Measurements from ENCODE around the gene NDUFA13.

Gene NDUFA13

GRCh38 chr19:19513682-19514081 is 2.3 kb upstream of the NDUFA13 start:
- no peak for DNase-seq

GRCh38 chr19:19514215-19514657 is 1.8 kb upstream of the NDUFA13 start:
- DNase-seq, result no peak

- no peak for DNase-seq
Observed at GRCh38 chr19:19514881-19515641, 964 bp upstream of the NDUFA13 start, which contains the start of gene TSSK6. TSS of gene TSSK6 (minus strand) at chr19:19515548. CDS start at chr19:19515427, 121 bp downstream.

- no peak for DNase-seq
Observed at GRCh38 chr19:19517235-19517619, 1.2 kb downstream of the NDUFA13 start.

GRCh38 chr19:19520989-19521388 is 5.0 kb downstream of the NDUFA13 start:
- DNase-seq, result no peak

GRCh38 chr19:19523177-19523576 is 7.2 kb downstream of the NDUFA13 start:
- DNase-seq, result no peak

- no peak for DNase-seq
Observed at GRCh38 chr19:19524053-19524452, 8.0 kb downstream of the NDUFA13 start.

GRCh38 chr19:19525611-19526380 is 9.8 kb downstream of the NDUFA13 start:
- no peak for DNase-seq

GRCh38 chr19:19526581-19527370 is 10.8 kb downstream of the NDUFA13 start:
- peak in 1 of 2 donors; percentile 11 for DNase-seq

GRCh38 chr19:19527371-19527656 is 11.3 kb downstream of the NDUFA13 start:
- no peak for DNase-seq

- DNase-seq, result no peak
Observed at GRCh38 chr19:19527674-19528625, 11.9 kb downstream of the NDUFA13 start.

- DNase-seq, result peak; percentile 13 to 39
Observed at GRCh38 chr19:19528721-19529490, 12.9 kb downstream of the NDUFA13 start, which contains the start of gene YJEFN3. TSS of gene YJEFN3 (plus strand) at chr19:19528911. CDS start at chr19:19528933, 22 bp downstream.

- no peak for DNase-seq
Observed at GRCh38 chr19:19529783-19530422, 13.9 kb downstream of the NDUFA13 start.

GRCh38 chr19:19530423-19530804 is 14.4 kb downstream of the NDUFA13 start:
- no peak for DNase-seq

GRCh38 chr19:19530889-19531288 is 14.9 kb downstream of the NDUFA13 start:
- no peak for DNase-seq

GRCh38 chr19:19531951-19532805 is 16.2 kb downstream of the NDUFA13 start:
- DNase-seq, result peak; percentile 26 to 63

- no peak for DNase-seq
Observed at GRCh38 chr19:19532806-19533701, 17.0 kb downstream of the NDUFA13 start.

- no peak for DNase-seq
Observed at GRCh38 chr19:19533841-19534240, 17.8 kb downstream of the NDUFA13 start.
